Prostate gland (tissue), 2 donors: ENCODE results near the gene MBNL2. TPM values are rescaled to one million over a fixed set of nuclear protein-coding genes. Genes with fewer than 3 reads are reported as not detected.

Experiments used
- DNase-seq: peaks from one replicate; pipeline ENCODE4 v3.0.0-alpha.2; 2019; ENCODE audit warnings: low spot score
- H3K27ac ChIP-seq, 2 donors: fragments of 200-600 bp; sonication (generic); 2 replicates each; pipeline ENCODE4 v1.5.1; 2017 to 2019
- H3K27me3 ChIP-seq: fragments of 200-600 bp; sonication (generic); replicated peaks from 2 replicates; pipeline ENCODE4 v1.5.1; 2019; ENCODE audit not compliant: insufficient read depth
- H3K36me3 ChIP-seq, 2 donors: fragments of 200-600 bp; sonication (generic); 1 replicate in 1 of 2; 2 replicates in 1 of 2; pipeline versions ENCODE4 v1.5.1 to v1.8.1; 2017 to 2019
- H3K4me1 ChIP-seq: fragments of 200-600 bp; sonication (generic); replicated peaks from 2 replicates; pipeline ENCODE4 v1.5.1; 2019
- H3K4me3 ChIP-seq, 2 donors: fragments of 200-600 bp; sonication (generic); 2 replicates each; pipeline ENCODE4 v1.5.1; 2017 to 2019
- H3K9me3 ChIP-seq: fragments of 200-600 bp; sonication (generic); 2 replicates; pipeline ENCODE4 v1.5.1; 2017
- POLR2A ChIP-seq: fragments of 450-650 bp; IDR thresholded peaks from one replicate; pipeline ENCODE4 v1.6.1; 2016; ENCODE audit warnings: antibody characterized with exemption, mild to moderate bottlenecking
- POLR2AphosphoS5 ChIP-seq: sonication (generic); formaldehyde crosslinking; IDR thresholded peaks from one replicate; pipeline ENCODE4 v1.6.1; 2017; ENCODE audit warnings: antibody characterized with exemption
- WGBS: methylation state at CpG from one replicate; pipeline ENCODE4 v1.1.5; 2018; 5-methylcytosine and 5-hydroxymethylcytosine counted together
- intact Hi-C: fragments of 100-400 bp; cut with DNase I; formaldehyde crosslinking; loops from one replicate; pipeline ENCODE4 v1.14.2; 2022
- total RNA-seq, 2 donors: library from RNA; depleted of rRNA; stranded (reverse); fragments of >200 nt; gene quantifications; one replicate each; pipeline ENCODE4 v1.1.0, GENCODE V29; 2016
- TF ChIP-seq, protein P1 (sequence below), 4 experiments: fragments of 200-600 bp in 2 of 4; fragments of 450-650 bp in 2 of 4; sonication (generic) in 2 of 4; IDR thresholded peaks; 1 replicate in 3 of 4; 2 replicates in 1 of 4; pipeline ENCODE4 v1.5.1; 2016 to 2019; ENCODE audit warnings: antibody characterized with exemption in 4 of 4, mild to moderate bottlenecking in 2 of 4, moderate library complexity in 2 of 4

The MBNL2 gene
- total RNA-seq, 2 donors from 2014 or later: 59.1 to 85.7 TPM

DNA sequence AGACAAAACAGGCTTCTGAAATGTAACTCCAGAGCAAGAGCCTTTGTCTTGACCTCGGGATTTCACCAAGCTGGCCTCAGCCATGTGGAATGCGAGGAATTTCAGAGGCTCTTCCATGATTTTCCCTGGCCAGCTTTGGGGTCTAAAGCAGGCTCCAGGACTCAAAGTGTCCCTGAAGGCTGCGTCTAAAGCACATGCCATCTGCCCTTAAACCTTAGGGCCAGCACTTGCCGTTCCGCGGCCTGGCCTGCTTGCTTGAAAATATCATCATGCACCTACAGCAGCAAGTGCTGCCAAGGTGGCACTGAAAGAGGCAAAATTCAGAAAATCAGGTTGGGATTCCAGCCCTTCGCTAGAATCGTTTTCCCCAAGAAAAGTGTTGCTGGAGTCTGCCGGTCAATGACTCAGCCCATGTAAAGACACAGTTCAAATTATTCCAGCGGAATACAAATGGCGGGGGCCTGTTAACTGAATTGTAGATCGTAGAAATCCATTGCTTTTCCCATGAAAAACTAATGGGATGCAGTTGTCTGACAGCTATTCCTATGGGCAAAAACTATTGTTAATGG, 106.2 kb downstream of the MBNL2 start:
- no peaks in the 10 kb centered on the region for H3K9me3 ChIP-seq
- H3K27ac ChIP-seq: no peak overlapping the region
- no peak for DNase-seq
- no peaks in the 10 kb centered on the region for H3K36me3 ChIP-seq
- whole genome bisulfite sequencing: 73% methylated on average over 12 of the region's 12 CpGs
- H3K4me1 ChIP-seq: no peaks in the 10 kb centered on the region
- no peaks in the 10 kb centered on the region for H3K27me3 ChIP-seq
- TF ChIP-seq, protein P1, sequence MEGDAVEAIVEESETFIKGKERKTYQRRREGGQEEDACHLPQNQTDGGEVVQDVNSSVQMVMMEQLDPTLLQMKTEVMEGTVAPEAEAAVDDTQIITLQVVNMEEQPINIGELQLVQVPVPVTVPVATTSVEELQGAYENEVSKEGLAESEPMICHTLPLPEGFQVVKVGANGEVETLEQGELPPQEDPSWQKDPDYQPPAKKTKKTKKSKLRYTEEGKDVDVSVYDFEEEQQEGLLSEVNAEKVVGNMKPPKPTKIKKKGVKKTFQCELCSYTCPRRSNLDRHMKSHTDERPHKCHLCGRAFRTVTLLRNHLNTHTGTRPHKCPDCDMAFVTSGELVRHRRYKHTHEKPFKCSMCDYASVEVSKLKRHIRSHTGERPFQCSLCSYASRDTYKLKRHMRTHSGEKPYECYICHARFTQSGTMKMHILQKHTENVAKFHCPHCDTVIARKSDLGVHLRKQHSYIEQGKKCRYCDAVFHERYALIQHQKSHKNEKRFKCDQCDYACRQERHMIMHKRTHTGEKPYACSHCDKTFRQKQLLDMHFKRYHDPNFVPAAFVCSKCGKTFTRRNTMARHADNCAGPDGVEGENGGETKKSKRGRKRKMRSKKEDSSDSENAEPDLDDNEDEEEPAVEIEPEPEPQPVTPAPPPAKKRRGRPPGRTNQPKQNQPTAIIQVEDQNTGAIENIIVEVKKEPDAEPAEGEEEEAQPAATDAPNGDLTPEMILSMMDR (IDR thresholded peaks at IDR 0.05): no peak
- no peak overlapping the region for H3K4me3 ChIP-seq
- intact Hi-C loops: no loop called here

GRCh38 chr13:97329331-97329730, 107.2 kb downstream of the MBNL2 start:
- no peak overlapping the region for H3K4me3 ChIP-seq
- H3K4me1 ChIP-seq: no peaks in the 10 kb centered on the region
- intact Hi-C loops: no loop called here
- H3K9me3 ChIP-seq: no peaks in the 10 kb centered on the region
- no peaks in the 10 kb centered on the region for H3K36me3 ChIP-seq
- 45% methylated on average over 4 of the region's 4 CpGs for WGBS
- DNase-seq: no peak
- no peak overlapping the region for H3K27ac ChIP-seq
- TF ChIP-seq POLR2A: no peak
- TF ChIP-seq, protein P1 (IDR thresholded peaks at IDR 0.05): no peak
- TF ChIP-seq POLR2AphosphoS5: no peak
- H3K27me3 ChIP-seq: no peaks in the 10 kb centered on the region

DNA sequence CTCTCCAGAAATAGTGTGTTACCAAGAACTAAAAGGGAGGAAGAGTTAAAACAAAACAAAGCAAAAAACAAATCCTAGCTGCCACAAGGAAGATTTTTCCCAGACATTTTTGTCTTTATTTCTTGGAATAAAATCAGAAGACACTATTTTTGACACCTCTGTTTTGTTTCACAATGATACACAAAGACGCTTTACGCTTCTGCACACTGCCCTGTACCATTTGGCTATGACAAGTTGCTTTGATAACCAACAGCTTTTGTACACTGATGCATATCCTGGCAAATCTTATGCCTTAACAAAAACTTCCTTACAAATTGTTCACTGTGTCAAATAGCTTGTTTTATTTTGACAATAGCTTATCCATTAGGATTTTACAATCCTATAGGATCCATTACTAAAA, 108.3 kb downstream of the MBNL2 start:
- Histone ChIP-seq H3K4me1 (no peaks in the 10 kb centered on the region), H3K27ac (no peak overlapping the region), H3K4me3 (no peak overlapping the region), H3K36me3 (no peaks in the 10 kb centered on the region), H3K9me3 (no peaks in the 10 kb centered on the region), H3K27me3 (no peaks in the 10 kb centered on the region)
- WGBS: 79% methylated on average over 2 of the region's 2 CpGs
- intact Hi-C loops: no loop called here
- TF ChIP-seq, protein P1 (IDR thresholded peaks at IDR 0.05): no peak
- TF ChIP-seq POLR2A: no peak
- no peak for TF ChIP-seq POLR2AphosphoS5
- no peak for DNase-seq

- TF ChIP-seq POLR2AphosphoS5 (no peak), POLR2A (no peak)
- TF ChIP-seq, protein P1 (IDR thresholded peaks at IDR 0.05): no peak
- intact Hi-C loops: no loop called here
- no peaks in the 10 kb centered on the region for H3K4me1 ChIP-seq
- DNase-seq: no peak
- no peaks in the 10 kb centered on the region for H3K36me3 ChIP-seq
- H3K4me3 ChIP-seq: no peak overlapping the region
- WGBS: 83% methylated on average over 4 of the region's 4 CpGs
- H3K27me3 ChIP-seq: no peaks in the 10 kb centered on the region
- no peaks in the 10 kb centered on the region for H3K9me3 ChIP-seq
- H3K27ac ChIP-seq: no peak overlapping the region
Observed at GRCh38 chr13:97332742-97333141, 110.6 kb downstream of the MBNL2 start.

- no peaks in the 10 kb centered on the region for H3K27me3 ChIP-seq
- intact Hi-C loops: no loop called here
- no peaks in the 10 kb centered on the region for H3K4me1 ChIP-seq
- H3K4me3 ChIP-seq: no peak overlapping the region
- H3K9me3 ChIP-seq: no peaks in the 10 kb centered on the region
- TF ChIP-seq POLR2AphosphoS5: no peak
- TF ChIP-seq, protein P1 (IDR thresholded peaks at IDR 0.05): no peak
- no peak for TF ChIP-seq POLR2A
- no peaks in the 10 kb centered on the region for H3K36me3 ChIP-seq
- H3K27ac ChIP-seq: no peak overlapping the region
- WGBS: 62% methylated on average over 6 of the region's 6 CpGs
- DNase-seq: no peak
Observed at GRCh38 chr13:97333983-97334382, 111.8 kb downstream of the MBNL2 start.
